Renal cortex interstitium (tissue), 11 donors: ENCODE data around the gene CNTN4. TPM values are rescaled to one million over a fixed set of nuclear protein-coding genes. Genes with fewer than 3 reads are reported as not detected.

Source experiments
- DNase-seq, 11 donors: peaks; one replicate each; pipeline ENCODE4 v3.0.0-alpha.2; 2013; ENCODE audit warnings: low read depth in 9 of 11, low spot score in 4 of 11; ENCODE audit errors: extremely low read depth in 1 of 11
- polyA plus RNA-seq, 3 donors: library from polyadenylated mRNA; unstranded; fragments of 120-200 nt; gene quantifications; one replicate each; pipeline ENCODE4 v1.2.1, GENCODE V29; 2013; ENCODE audit not compliant: insufficient read length in 3 of 3

CNTN4 gene
- polyA plus RNA-seq, 3 donors: 27.6 to 36.4 (median 33.2) TPM

GRCh38 chr3:3071136-3071535, 972.5 kb downstream of the CNTN4 start:
- DNase-seq: peak in 7 of 11 donors; percentile 2 to 20 (median 13)

- DNase-seq: no peak
Measured at GRCh38 chr3:3074551-3075257, 976.0 kb downstream of the CNTN4 start.

GRCh38 chr3:3080309-3080708, 981.6 kb downstream of the CNTN4 start:
- no peak for DNase-seq

- DNase-seq: no peak
Measured at GRCh38 chr3:3081381-3082233, 982.9 kb downstream of the CNTN4 start.

- DNase-seq: no peak
Measured at GRCh38 chr3:3082234-3082924, 983.7 kb downstream of the CNTN4 start.

GRCh38 chr3:3084890-3085289, 986.2 kb downstream of the CNTN4 start:
- DNase-seq: no peak

- no peak for DNase-seq
Measured at GRCh38 chr3:3085782-3086181, 987.1 kb downstream of the CNTN4 start.

GRCh38 chr3:3086239-3086638, 987.6 kb downstream of the CNTN4 start:
- no peak for DNase-seq

- DNase-seq: no peak
Measured at GRCh38 chr3:3087279-3087678, 988.6 kb downstream of the CNTN4 start.

- no peak for DNase-seq
Measured at GRCh38 chr3:3087716-3088465, 989.2 kb downstream of the CNTN4 start.

- no peak for DNase-seq
Measured at GRCh38 chr3:3089017-3089416, 990.4 kb downstream of the CNTN4 start.

GRCh38 chr3:3097958-3098357, 999.3 kb downstream of the CNTN4 start:
- DNase-seq: no peak

- no peak for DNase-seq
Measured at GRCh38 chr3:3101660-3102458, 1003.2 kb downstream of the CNTN4 start.

- no peak for DNase-seq
Measured at GRCh38 chr3:3102751-3103150, 1004.1 kb downstream of the CNTN4 start.

- DNase-seq: no peak
Measured at GRCh38 chr3:3105246-3105645, 1006.6 kb downstream of the CNTN4 start.

- no peak for DNase-seq
Measured at GRCh38 chr3:3105815-3106214, 1007.1 kb downstream of the CNTN4 start.

- DNase-seq: no peak
Measured at GRCh38 chr3:3107181-3107580, 1008.5 kb downstream of the CNTN4 start.
